ENCODE data around the gene MEGF11.

MEGF11 gene

GRCh38 chr15:65900488-65900887 is 353.1 kb downstream of the MEGF11 start:
- Mint-ChIP-seq H3K9me3 (no peaks in the 10 kb centered on the region), H3K4me1 (peaks cover 10% of the 10 kb centered on the region), H3K27ac (no peak overlapping the region), H3K36me3 (ENCODE audit: low read depth) (peaks cover 26% of the 10 kb centered on the region), H3K27me3 (ENCODE audit: low read depth, poor library complexity) (no peaks in the 10 kb centered on the region), H3K4me3 (no peak overlapping the region)
- TF ChIP-seq CTCF (IDR thresholded peaks at IDR 0.05): no peak
- DNase-seq: no peak

- Mint-ChIP-seq H3K9me3 (no peaks in the 10 kb centered on the region), H3K4me1 (no peaks in the 10 kb centered on the region), H3K4me3 (no peak overlapping the region), H3K27ac (no peak overlapping the region), H3K27me3 (ENCODE audit: low read depth, poor library complexity) (no peaks in the 10 kb centered on the region), H3K36me3 (ENCODE audit: low read depth) (peaks cover 19% of the 10 kb centered on the region)
- no peak for TF ChIP-seq CTCF (IDR thresholded peaks at IDR 0.05)
- DNase-seq: no peak
Observed at GRCh38 chr15:65896236-65896635, 357.3 kb downstream of the MEGF11 start.

- TF ChIP-seq CTCF (IDR thresholded peaks at IDR 0.05): no peak
Observed at GRCh38 chr15:65893060-65893459, 360.5 kb downstream of the MEGF11 start.

GRCh38 chr15:65888981-65889380 is 364.6 kb downstream of the MEGF11 start:
- Mint-ChIP-seq H3K36me3 (ENCODE audit: low read depth) (peaks cover 61% of the 10 kb centered on the region), H3K27me3 (ENCODE audit: low read depth, poor library complexity) (no peaks in the 10 kb centered on the region), H3K4me3 (no peak overlapping the region), H3K4me1 (peaks cover 7% of the 10 kb centered on the region), H3K9me3 (no peaks in the 10 kb centered on the region), H3K27ac (no peak overlapping the region)
- TF ChIP-seq CTCF (IDR thresholded peaks at IDR 0.05): no peak
- no peak for DNase-seq

More at GRCh38 chr15:65893060-65893459, 360.5 kb downstream of the MEGF11 start:
- H3K9me3 Mint-ChIP-seq: no peaks in the 10 kb centered on the region
- H3K27ac Mint-ChIP-seq: no peak overlapping the region
- no peaks in the 10 kb centered on the region for H3K4me1 Mint-ChIP-seq
- H3K36me3 Mint-ChIP-seq (ENCODE audit: low read depth): peaks cover 36% of the 10 kb centered on the region
- no peaks in the 10 kb centered on the region for H3K27me3 Mint-ChIP-seq (ENCODE audit: low read depth, poor library complexity)
- H3K4me3 Mint-ChIP-seq: no peak overlapping the region
- DNase-seq: no peak

- H3K4me3 Mint-ChIP-seq: no peak overlapping the region
- peak overlapping the region; percentile 53 for H3K27ac Mint-ChIP-seq
- no peaks in the 10 kb centered on the region for H3K27me3 Mint-ChIP-seq (ENCODE audit: low read depth, poor library complexity)
Observed at GRCh38 chr15:65887565-65887964, 366.0 kb downstream of the MEGF11 start.

More at GRCh38 chr15:65887565-65887964, 366.0 kb downstream of the MEGF11 start:
- Mint-ChIP-seq H3K4me1 (peaks cover 18% of the 10 kb centered on the region), H3K9me3 (no peaks in the 10 kb centered on the region), H3K36me3 (ENCODE audit: low read depth) (peaks cover 71% of the 10 kb centered on the region)
- no peak for DNase-seq
- TF ChIP-seq CTCF (IDR thresholded peaks at IDR 0.05): no peak

Data from nephron progenitor cell (in vitro differentiated cells).